ENCODE results near the gene ITPKB.

The ITPKB gene

GRCh38 chr1:226633541-226634165 lies 105.4 kb downstream of the ITPKB start:
- FAIRE-seq (peak; percentile 23), DNase-seq (ENCODE audit: insufficient read length, low spot score) (no peak)
- TF ChIP-seq POLR2AphosphoS5 (IDR thresholded peaks at IDR 0.05; ENCODE audit: low read depth, low read length) (no peak), POLR2A (IDR thresholded peaks at IDR 0.05; ENCODE audit: low read depth, low read length) (no peak), POU2F2 (IDR thresholded peaks at IDR 0.05; ENCODE audit: low read depth, low read length) (no peak), PAX5 (IDR thresholded peaks at IDR 0.05; ENCODE audit: insufficient read depth, low read length, severe bottlenecking) (no peak), TAF1 (IDR thresholded peaks at IDR 0.05; ENCODE audit: low read depth, low read length) (no peak), SPI1 (IDR thresholded peaks at IDR 0.05; ENCODE audit: low read depth, low read length) (no peak)

DNA sequence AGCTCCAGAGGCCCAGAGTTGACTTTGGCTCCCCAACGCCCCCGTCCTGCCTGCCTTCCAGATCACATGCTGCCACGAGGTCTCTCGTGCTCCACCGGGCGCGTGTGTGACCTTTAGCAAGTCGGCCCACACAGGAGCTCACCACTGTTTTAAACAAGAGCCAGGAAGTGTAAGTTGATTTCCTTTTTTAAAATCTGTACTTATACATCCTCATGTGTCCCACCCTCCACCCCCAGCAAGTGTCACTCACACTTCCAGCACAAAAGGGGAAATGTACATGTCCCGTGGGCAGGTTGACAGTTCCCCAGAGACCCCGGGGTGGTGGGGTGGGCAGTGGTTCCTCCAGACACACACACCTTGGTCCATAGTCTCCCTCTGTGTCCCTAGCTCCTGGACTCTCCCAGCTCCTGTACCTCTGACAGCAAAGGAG lies 106.1 kb downstream of the ITPKB start:
- TF ChIP-seq POU2F2 (IDR thresholded peaks at IDR 0.05; ENCODE audit: low read depth, low read length) (no peak), SPI1 (IDR thresholded peaks at IDR 0.05; ENCODE audit: low read depth, low read length) (peak; percentile 56)
- DNase-seq (ENCODE audit: insufficient read length, low spot score) (no peak), FAIRE-seq (peak; percentile 38)

GRCh38 chr1:226632169-226632879 lies 106.8 kb downstream of the ITPKB start:
- TF ChIP-seq PAX5 (IDR thresholded peaks at IDR 0.05; ENCODE audit: insufficient read depth, low read length, severe bottlenecking) (no peak), POLR2A (IDR thresholded peaks at IDR 0.05; ENCODE audit: low read depth, low read length) (no peak), TAF1 (IDR thresholded peaks at IDR 0.05; ENCODE audit: low read depth, low read length) (no peak), POLR2AphosphoS5 (IDR thresholded peaks at IDR 0.05; ENCODE audit: low read depth, low read length) (no peak), SPI1 (IDR thresholded peaks at IDR 0.05; ENCODE audit: low read depth, low read length) (no peak), POU2F2 (IDR thresholded peaks at IDR 0.05; ENCODE audit: low read depth, low read length) (no peak)
- no peak for FAIRE-seq
- no peak for DNase-seq (ENCODE audit: insufficient read length, low spot score)

GRCh38 chr1:226631229-226632000 lies 107.7 kb downstream of the ITPKB start:
- no peak for FAIRE-seq

GRCh38 chr1:226630592-226630991 lies 108.5 kb downstream of the ITPKB start:
- TF ChIP-seq POU2F2 (IDR thresholded peaks at IDR 0.05; ENCODE audit: low read depth, low read length) (no peak), PAX5 (IDR thresholded peaks at IDR 0.05; ENCODE audit: insufficient read depth, low read length, severe bottlenecking) (no peak), TAF1 (IDR thresholded peaks at IDR 0.05; ENCODE audit: low read depth, low read length) (no peak), POLR2AphosphoS5 (IDR thresholded peaks at IDR 0.05; ENCODE audit: low read depth, low read length) (no peak), POLR2A (IDR thresholded peaks at IDR 0.05; ENCODE audit: low read depth, low read length) (no peak), SPI1 (IDR thresholded peaks at IDR 0.05; ENCODE audit: low read depth, low read length) (no peak)
- DNase-seq (ENCODE audit: insufficient read length, low spot score) (no peak), FAIRE-seq (no peak)

More at GRCh38 chr1:226631229-226632000, 107.7 kb downstream of the ITPKB start:
- DNase-seq (ENCODE audit: insufficient read length, low spot score): no peak
- TF ChIP-seq POLR2AphosphoS5 (IDR thresholded peaks at IDR 0.05; ENCODE audit: low read depth, low read length) (no peak), TAF1 (IDR thresholded peaks at IDR 0.05; ENCODE audit: low read depth, low read length) (no peak), POU2F2 (IDR thresholded peaks at IDR 0.05; ENCODE audit: low read depth, low read length) (no peak), POLR2A (IDR thresholded peaks at IDR 0.05; ENCODE audit: low read depth, low read length) (no peak), SPI1 (IDR thresholded peaks at IDR 0.05; ENCODE audit: low read depth, low read length) (no peak), PAX5 (IDR thresholded peaks at IDR 0.05; ENCODE audit: insufficient read depth, low read length, severe bottlenecking) (no peak)

GRCh38 chr1:226629896-226630550 lies 109.1 kb downstream of the ITPKB start:
- DNase-seq (ENCODE audit: insufficient read length, low spot score): no peak
- no peak for FAIRE-seq
- TF ChIP-seq POLR2A (IDR thresholded peaks at IDR 0.05; ENCODE audit: low read depth, low read length) (no peak), PAX5 (IDR thresholded peaks at IDR 0.05; ENCODE audit: insufficient read depth, low read length, severe bottlenecking) (no peak), SPI1 (IDR thresholded peaks at IDR 0.05; ENCODE audit: low read depth, low read length) (no peak), TAF1 (IDR thresholded peaks at IDR 0.05; ENCODE audit: low read depth, low read length) (no peak), POU2F2 (IDR thresholded peaks at IDR 0.05; ENCODE audit: low read depth, low read length) (no peak), POLR2AphosphoS5 (IDR thresholded peaks at IDR 0.05; ENCODE audit: low read depth, low read length) (no peak)

DNA sequence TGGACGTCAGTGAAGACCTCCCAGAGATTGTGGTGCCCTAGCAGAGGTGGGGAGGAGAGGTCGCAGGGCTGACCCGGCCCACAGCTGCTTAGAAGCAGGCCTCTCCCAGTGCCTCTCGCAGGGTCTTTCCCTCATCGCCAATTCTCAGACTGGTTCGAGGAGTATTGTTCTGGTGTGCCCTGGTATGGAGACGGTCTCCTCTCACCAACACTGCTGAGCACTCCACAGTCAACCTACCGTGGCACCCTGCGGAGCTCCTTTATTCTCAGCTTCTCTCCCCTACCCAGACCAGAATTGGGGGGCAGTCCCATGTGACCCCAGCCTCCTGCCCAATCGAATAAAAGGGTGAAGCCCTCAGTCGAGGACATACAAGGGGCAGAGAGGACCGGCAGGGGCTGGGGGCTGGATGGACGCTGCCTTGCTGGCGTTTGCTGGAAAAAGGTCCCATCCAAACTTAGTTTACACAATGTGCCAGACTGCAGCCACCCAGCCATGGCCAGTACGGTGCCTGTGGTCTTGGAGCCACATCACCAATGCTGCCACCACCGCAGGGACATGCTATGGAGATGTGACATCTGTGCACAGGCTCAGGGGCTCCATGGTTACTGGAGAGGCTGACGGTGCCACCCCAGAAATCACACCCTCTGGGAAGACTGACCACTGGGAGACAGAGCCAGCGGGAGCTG lies 109.7 kb downstream of the ITPKB start:
- FAIRE-seq (no peak), DNase-seq (ENCODE audit: insufficient read length, low spot score) (no peak)
- no peak for TF ChIP-seq POLR2AphosphoS5 (IDR thresholded peaks at IDR 0.05; ENCODE audit: low read depth, low read length)
- TF ChIP-seq SPI1 (IDR thresholded peaks at IDR 0.05; ENCODE audit: low read depth, low read length): no peak
- TF ChIP-seq PAX5 (IDR thresholded peaks at IDR 0.05; ENCODE audit: insufficient read depth, low read length, severe bottlenecking): no peak
- no peak for TF ChIP-seq TAF1 (IDR thresholded peaks at IDR 0.05; ENCODE audit: low read depth, low read length)
- TF ChIP-seq POLR2A (IDR thresholded peaks at IDR 0.05; ENCODE audit: low read depth, low read length): no peak
- TF ChIP-seq POU2F2 (IDR thresholded peaks at IDR 0.05; ENCODE audit: low read depth, low read length): no peak

GRCh38 chr1:226628612-226629155 lies 110.4 kb downstream of the ITPKB start:
- no peak for DNase-seq (ENCODE audit: insufficient read length, low spot score)
- FAIRE-seq: no peak
- no peak for TF ChIP-seq PAX5 (IDR thresholded peaks at IDR 0.05; ENCODE audit: insufficient read depth, low read length, severe bottlenecking)
- no peak for TF ChIP-seq POU2F2 (IDR thresholded peaks at IDR 0.05; ENCODE audit: low read depth, low read length)
- TF ChIP-seq POLR2A (IDR thresholded peaks at IDR 0.05; ENCODE audit: low read depth, low read length): no peak
- no peak for TF ChIP-seq TAF1 (IDR thresholded peaks at IDR 0.05; ENCODE audit: low read depth, low read length)
- no peak for TF ChIP-seq SPI1 (IDR thresholded peaks at IDR 0.05; ENCODE audit: low read depth, low read length)
- no peak for TF ChIP-seq POLR2AphosphoS5 (IDR thresholded peaks at IDR 0.05; ENCODE audit: low read depth, low read length)

Measured in GM12891 (cell line).